K562 (cell line): ENCODE results near the gene MCIDAS. TPM values are rescaled to one million over a fixed set of nuclear protein-coding genes. Genes with fewer than 3 reads are reported as not detected.

Experiments used
- ATAC-seq: fragments of 200-7000 bp; cut with Tn5 transposase; 3 replicates; pipeline ENCODE4 v1.9.1; 2020; ENCODE audit warnings: moderate library complexity
- BruUV-seq: library from RNA; stranded (reverse); fragments of 400-500 nt; replicated peaks from 2 replicates; lab custom pipeline; 2021; lab: Mats Ljungman, UMichigan
- CTCF ChIA-PET: fragments of 300-600 bp; formaldehyde crosslinking; extraction: SDS; loops from one replicate; lab custom pipeline; 2021; ENCODE audit warnings: low intra/inter-chr PET ratio; lab: Yijun Ruan, JAX
- POLR2A ChIA-PET: fragments of 300-600, 350-650 bp; sonication (Branson Sonifier 250); formaldehyde crosslinking; extraction: SDS; loops from one replicate; lab custom pipeline; 2021; ENCODE audit warnings: antibody characterized with exemption, inconsistent platforms; lab: Yijun Ruan, JAX
- DNase-seq, 4 experiments: peaks; one replicate each; pipeline versions ENCODE4 v3.0.0 to v3.0.0-alpha.2; 2011 to 2018; ENCODE audit warnings: low spot score in 3 of 4, mixed read lengths in 3 of 4; ENCODE audit errors: extremely low read depth in 1 of 4
- FAIRE-seq: peaks from 2 replicates; lab custom pipeline; 2011; peaks lifted over from hg19 to GRCh38; lab: Jason Lieb, UNC
- H2AFZ ChIP-seq: 2 replicates; pipeline ENCODE4 v1.6.0; 2011; ENCODE audit warnings: low read depth, low read length, control low read depth, inconsistent platforms
- H3K27ac ChIP-seq: fragments of 200-600 bp; 3 replicates; pipeline ENCODE4 v1.8.0; 2011; ENCODE audit warnings: low read depth, mild to moderate bottlenecking, control low read depth, inconsistent platforms, low read length, moderate library complexity, mixed read lengths; ENCODE audit errors: extremely low read depth
- H3K27me3 ChIP-seq, 2 experiments: fragments of 300-600 bp in 1 of 2; 2 replicates in 1 of 2; 3 replicates in 1 of 2; pipeline versions ENCODE4 v1.6.0 to v1.8.0; 2011; ENCODE audit warnings: inconsistent platforms in 2 of 2, low read length in 2 of 2, mild to moderate bottlenecking in 1 of 2, mixed read lengths in 1 of 2, moderate library complexity in 1 of 2; ENCODE audit not compliant: control insufficient read depth in 2 of 2, insufficient read depth in 2 of 2
- H3K36me3 ChIP-seq: fragments of 300-600 bp; 3 replicates; pipeline ENCODE4 v1.8.0; 2011; ENCODE audit warnings: mild to moderate bottlenecking, low read length, inconsistent platforms; ENCODE audit not compliant: control insufficient read depth, insufficient read depth
- H3K4me1 ChIP-seq, 2 experiments: fragments of 200-600 bp in 1 of 2; replicated peaks in 1 of 2; 2 replicates in 1 of 2; 3 replicates in 1 of 2; pipeline versions ENCODE4 v1.5.1 to v1.8.0; 2011; ENCODE audit warnings: inconsistent platforms in 2 of 2, low read length in 2 of 2, mild to moderate bottlenecking in 1 of 2, mixed read lengths in 1 of 2, moderate library complexity in 1 of 2; ENCODE audit not compliant: control insufficient read depth in 2 of 2, insufficient read depth in 2 of 2
- H3K4me2 ChIP-seq: 2 replicates; pipeline ENCODE4 v1.6.1; 2011; ENCODE audit warnings: low read length, control low read depth, inconsistent platforms, mixed read lengths; ENCODE audit not compliant: insufficient read depth
- H3K4me3 ChIP-seq: fragments of 200-600 bp; sonication (generic), shearing (Covaris generic); 2 replicates; pipeline ENCODE4 v1.5.1; 2016; ENCODE audit warnings: control low read depth, inconsistent platforms
- H3K79me2 ChIP-seq: fragments of 200-600 bp; 3 replicates; pipeline ENCODE4 v1.8.0; 2011; ENCODE audit warnings: low read length, inconsistent platforms; ENCODE audit not compliant: control insufficient read depth, insufficient read depth
- H3K9ac ChIP-seq, 2 experiments: 2 replicates each; pipeline versions ENCODE4 v1.6.0 to v1.6.1; 2011; ENCODE audit warnings: low read depth in 2 of 2, low read length in 2 of 2, control low read depth in 1 of 2, inconsistent platforms in 1 of 2, mild to moderate bottlenecking in 1 of 2, mixed read lengths in 1 of 2; ENCODE audit not compliant: insufficient read depth in 1 of 2
- H3K9me1 ChIP-seq: one replicate; pipeline ENCODE4 v1.6.0; 2011; ENCODE audit warnings: inconsistent platforms, mild to moderate bottlenecking, low read length, moderate library complexity; ENCODE audit not compliant: control insufficient read depth, insufficient read depth
- H3K9me3 ChIP-seq: replicated peaks from 2 replicates; pipeline ENCODE4 v1.5.1; 2011; ENCODE audit warnings: low read depth, low read length, inconsistent platforms; ENCODE audit not compliant: control insufficient read depth, insufficient read depth
- H4K20me1 ChIP-seq: replicated peaks from 2 replicates; pipeline ENCODE4 v1.6.1; 2011; ENCODE audit warnings: low read length, inconsistent platforms, mixed read lengths; ENCODE audit not compliant: control insufficient read depth, insufficient read depth
- CTCF ChIP-seq, 3 experiments: IDR thresholded peaks in 2 of 3; conservative IDR thresholded peaks in 1 of 3; 2 replicates each; pipeline ENCODE4 v1.5.1; 2011 to 2012; ENCODE audit warnings: low read length in 3 of 3, mild to moderate bottlenecking in 3 of 3, control low read depth in 2 of 3, improper control_type of control experiment in 1 of 3, inconsistent platforms in 1 of 3, low read depth in 1 of 3, mixed read lengths in 1 of 3, moderate library complexity in 1 of 3; ENCODE audit not compliant: insufficient read depth in 2 of 3
- HES1 ChIP-seq: fragments of 450-650 bp; IDR thresholded peaks from 2 replicates; pipeline ENCODE4 v1.6.1; 2016; ENCODE audit warnings: low read depth, mild to moderate bottlenecking, moderate library complexity
- HMG20B ChIP-seq: fragments of 250-450 bp; sonication (Bioruptor Pico); IDR thresholded peaks from 2 replicates; pipeline ENCODE4 v1.5.0; 2021; ENCODE audit warnings: mild to moderate bottlenecking
- PHF8 ChIP-seq: fragments of 200-600 bp; sonication (generic); IDR thresholded peaks from 2 replicates; pipeline ENCODE4 v1.6.1; 2012; ENCODE audit warnings: mixed run types, mild to moderate bottlenecking, inconsistent platforms, low read length, moderate library complexity, borderline replicate concordance
- PURB ChIP-seq: sonication (generic); formaldehyde crosslinking; IDR thresholded peaks from 2 replicates; pipeline ENCODE4 v1.9.0; 2021; ENCODE audit warnings: low read depth, mild to moderate bottlenecking, missing genetic modification reagents
- STAG1 ChIP-seq: sonication (generic); formaldehyde crosslinking; IDR thresholded peaks from 2 replicates; pipeline ENCODE4 v1.5.0; 2020; ENCODE audit warnings: missing genetic modification reagents, borderline replicate concordance
- TARDBP ChIP-seq: fragments of 450-650 bp; IDR thresholded peaks from 2 replicates; pipeline ENCODE4 v1.6.1; 2016
- TSHZ1 ChIP-seq: fragments of 250-450 bp; sonication (Bioruptor Pico); IDR thresholded peaks from 2 replicates; pipeline ENCODE4 v1.4.0; 2020; ENCODE audit warnings: mild to moderate bottlenecking, moderate library complexity
- ZNF184 ChIP-seq: sonication (generic); formaldehyde crosslinking; IDR thresholded peaks from 2 replicates; pipeline ENCODE4 v1.5.0; 2020; ENCODE audit warnings: missing genetic modification reagents
- WGBS: fragments of 100-300 bp; shearing (Covaris generic); methylation state at CpG from one replicate; pipeline ENCODE4 v1.1.6; 2016; ENCODE audit warnings: low coverage, mixed read lengths; ENCODE audit not compliant: insufficient coverage; ENCODE audit errors: missing lambda C conversion rate; 5-methylcytosine and 5-hydroxymethylcytosine counted together
- in situ Hi-C: fragments of 300-500 bp; cut with MboI; formaldehyde crosslinking; loops from 4 replicates; pipeline ENCODE4 v1.15.0; 2018; ENCODE audit warnings: inconsistent platforms, mixed read lengths
- intact Hi-C: fragments of 100-400 bp; cut with micrococcal nuclease; formaldehyde crosslinking; loops from 2 replicates; pipeline ENCODE4 v1.14.2; 2022
- polyA plus RNA-seq, 8 experiments: library from polyadenylated mRNA; depleted of rRNA in 4 of 8; stranded (reverse) in 5 of 8; unstranded in 3 of 8; fragments of >200 nt; fragmentation: Nextera tagmentation in 2 of 8; fragmentation: Illumina TruSeq in 1 of 8; extraction: Ambion mirVana in 2 of 8; extraction: Trizol in 1 of 8; gene quantifications; 2 replicates each; pipeline versions ENCODE4 v1.2.1 to v1.2.3, GENCODE V29; 2011 to 2014; ENCODE audit warnings: inconsistent platforms in 1 of 8, missing spikeins in 1 of 8
- total RNA-seq, 7 experiments: library from RNA; depleted of rRNA in 6 of 7; stranded (reverse); fragments of >200 nt in 6 of 7; fragmentation: Illumina TruSeq in 2 of 7; extraction: Trizol in 2 of 7; gene quantifications; 2 replicates each; pipeline versions ENCODE4 v1.2.1 to v1.2.3, GENCODE V29; 2011 to 2021; ENCODE audit warnings: low replicate concordance in 1 of 7

Gene MCIDAS
- total and polyA plus RNA-seq, 9 of the 15 experiments (the other 6 are each of a cell fraction or from before 2014, with no cell fraction given): 0.07 to 1.5 (median 0.69) TPM

GRCh38 chr5:55172937-55173686 lies 54.0 kb downstream of the MCIDAS start, which contains the start of gene CDC20B (continued):
- no peak for TF ChIP-seq TSHZ1 (CRISPR knock-in tag)

GRCh38 chr5:55172051-55172899 lies 54.8 kb downstream of the MCIDAS start:
- 0 out of 2 replicates have a peak overlapping the region, but pooled peaks have one; percentile 69 for H2AFZ ChIP-seq
- 4% methylated on average over 15 of the region's 15 CpGs for WGBS
- no peak for TF ChIP-seq PHF8
- no peak for TF ChIP-seq ZNF184 (CRISPR knock-in tag)
- no peak for TF ChIP-seq HES1
- no peak for TF ChIP-seq HMG20B (CRISPR knock-in tag)
- no peak for TF ChIP-seq PURB (CRISPR knock-in tag)
- TF ChIP-seq CTCF (IDR thresholded peaks at IDR 0.05 in 2 of 3, conservative IDR thresholded peaks at IDR 0.05 in 1 of 3; ENCODE audit: insufficient read depth in 2 of 3, low read depth in 1 of 3, low read length in 3 of 3): peak; percentile 75 to 91 (median 81)
- TF ChIP-seq TARDBP: no peak
- TF ChIP-seq STAG1 (CRISPR knock-in tag): peak; percentile 29; the same call in 1 of the 2 replicates

More at GRCh38 chr5:55172051-55172899, 54.8 kb downstream of the MCIDAS start:
- Histone ChIP-seq H3K27me3 (peaks cover 0 to 2% of the 10 kb centered on the region in 2 experiments; a peak in 3 of 5 replicates), H3K4me2 (peak overlapping the region; percentile 84), H4K20me1 (no peaks in the 10 kb centered on the region), H3K36me3 (no peaks in the 10 kb centered on the region), H3K9me3 (no peaks in the 10 kb centered on the region), H3K79me2 (no peaks in the 10 kb centered on the region), H3K4me3 (peak overlapping the region; percentile 46), H3K27ac (no peak overlapping the region), H3K9me1 (no peaks in the 10 kb centered on the region), H3K9ac (peak overlapping the region in 1 of 2 experiments; percentile 89; a peak in 2 of 4 replicates), H3K4me1 (peaks cover 11 to 22% of the 10 kb centered on the region in 2 experiments)
- no TSS peak for BruUV-seq
- ChIA-PET CTCF (interaction anchor here (0.6 to 2.0 kb wide), 5 partner anchors 152 to 1694 kb away, joined by 3 to 11 read pairs (median 4); no protein-coding TSS in a partner anchor), POLR2A (interaction anchor here (0.7 to 1.3 kb wide), 3 partner anchors 11 to 520 kb away, joined by 3 to 5 read pairs (median 3); no protein-coding TSS in a partner anchor)
- intact Hi-C loops: loop anchor here (2.0 to 10.0 kb wide), 5 partner anchors 55 to 1033 kb away; partner anchors contain the start of genes DHX29, MCIDAS and MTREX
- peak; percentile 73 to 86 (median 76) for DNase-seq
- ATAC-seq: peak; percentile 74
- in situ Hi-C loops: loop anchor here (10.0 kb wide), 1 partner anchor 523 kb away; no protein-coding TSS in a partner anchor
- FAIRE-seq: peak; percentile 96
